Activated CD8-positive, alpha-beta memory T cell treated with anti-CD3 and anti-CD28 coated beads, Interleukin-2, amount 50 U/mL, for 1 hour (primary cell): ENCODE results near the gene TP53I11.

Experiments
- DNase-seq: peaks from one replicate; pipeline ENCODE4 v3.0.0-alpha.2; 2020; ENCODE audit errors: extremely low read depth

The TP53I11 gene

DNA sequence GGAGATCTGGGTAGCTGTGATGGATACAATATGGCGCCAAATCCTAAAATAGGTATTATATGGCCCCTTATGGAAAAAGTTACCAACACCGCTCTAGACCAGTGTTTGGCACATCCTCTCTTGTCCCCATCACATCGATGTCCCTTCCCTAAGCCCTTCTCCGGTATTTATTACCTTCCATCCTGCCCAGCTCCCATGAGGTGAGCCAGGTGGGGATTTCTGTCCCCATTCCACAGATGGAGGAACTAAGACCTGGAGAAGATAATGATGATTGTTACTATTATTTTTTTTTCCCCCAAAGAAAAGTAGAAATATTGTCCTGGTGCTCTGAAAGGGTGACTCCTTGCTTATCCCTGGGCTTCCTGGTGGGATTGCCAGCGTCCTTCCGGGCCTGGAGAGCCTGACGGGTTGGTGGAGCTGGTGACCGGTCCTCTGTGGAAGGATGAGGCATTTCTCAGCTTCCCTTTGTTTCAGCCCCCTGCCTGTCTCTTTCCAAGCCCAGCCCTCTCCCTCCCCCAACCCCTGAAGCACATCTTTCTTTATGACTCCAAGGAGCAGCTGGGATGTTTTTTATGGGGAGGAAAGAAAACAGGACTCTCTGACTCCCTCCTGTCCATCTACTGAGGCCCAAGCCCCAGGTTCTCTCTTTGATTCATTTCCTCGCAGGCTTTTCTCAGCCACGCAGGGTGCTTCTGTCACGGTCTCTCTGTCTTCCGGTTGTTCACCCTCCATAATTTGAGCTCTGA lies 65.4 kb downstream of the TP53I11 start:
- DNase-seq: no peak

DNA sequence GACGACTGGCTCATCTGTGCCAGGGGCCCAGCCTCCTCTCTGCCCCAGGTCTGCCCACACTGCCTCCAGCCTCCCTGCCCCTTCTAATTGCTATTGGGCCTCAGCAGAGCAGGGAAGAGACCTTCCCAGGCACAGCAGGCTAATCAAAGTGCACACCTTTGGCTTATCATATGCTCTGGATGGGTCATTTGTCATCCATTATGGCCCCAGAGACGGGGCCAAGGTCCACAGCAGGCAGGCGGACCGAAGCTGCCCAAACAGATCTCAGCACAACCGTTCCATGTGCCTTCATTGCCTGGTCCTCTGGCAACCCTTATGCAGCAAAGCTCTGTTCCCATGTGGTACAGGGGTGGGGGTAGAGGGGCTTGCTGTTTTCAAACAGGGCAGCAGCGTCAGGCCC lies 66.6 kb downstream of the TP53I11 start:
- no peak for DNase-seq

DNA sequence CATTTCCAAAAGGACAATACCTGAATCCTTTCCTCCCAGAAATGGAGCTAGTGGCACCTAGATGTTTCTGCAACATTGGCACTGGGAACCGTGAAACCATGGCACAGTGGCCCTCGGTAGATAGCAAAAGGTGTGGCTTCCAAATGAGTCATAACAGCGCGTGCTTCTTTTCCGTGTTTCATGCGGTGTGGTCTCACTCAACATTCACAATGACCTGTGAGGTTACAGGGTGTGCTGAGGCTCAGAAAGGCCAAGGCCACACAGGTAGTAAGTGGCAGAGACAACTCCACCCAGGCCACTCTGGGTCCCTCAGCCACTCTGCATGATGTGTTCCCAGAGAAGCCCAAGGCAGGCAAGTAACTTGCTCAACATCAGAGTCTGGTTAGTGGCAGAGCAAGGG lies 67.4 kb downstream of the TP53I11 start:
- no peak for DNase-seq
